ENCODE results near the gene ASZ1.

GRCh38 chr7:117320523-117320922 lies 106.8 kb downstream of the ASZ1 start:
- TF ChIP-seq CTCF (IDR thresholded peaks at IDR 0.05; ENCODE audit: insufficient read depth, low read depth, low read length) (no peak), EZH2 (IDR thresholded peaks at IDR 0.05; ENCODE audit: insufficient read depth, low read length) (no peak)
